GM19023 (cell line): ENCODE measurements around the gene TMEM187.

Experiments
- ATAC-seq: cut with Tn5 transposase; IDR thresholded peaks from one replicate; pipeline ENCODE4 v1.9.1; 2021; ENCODE audit warnings: mild to moderate bottlenecking, moderate library complexity; ENCODE audit not compliant: unreplicated experiment

The TMEM187 gene

DNA sequence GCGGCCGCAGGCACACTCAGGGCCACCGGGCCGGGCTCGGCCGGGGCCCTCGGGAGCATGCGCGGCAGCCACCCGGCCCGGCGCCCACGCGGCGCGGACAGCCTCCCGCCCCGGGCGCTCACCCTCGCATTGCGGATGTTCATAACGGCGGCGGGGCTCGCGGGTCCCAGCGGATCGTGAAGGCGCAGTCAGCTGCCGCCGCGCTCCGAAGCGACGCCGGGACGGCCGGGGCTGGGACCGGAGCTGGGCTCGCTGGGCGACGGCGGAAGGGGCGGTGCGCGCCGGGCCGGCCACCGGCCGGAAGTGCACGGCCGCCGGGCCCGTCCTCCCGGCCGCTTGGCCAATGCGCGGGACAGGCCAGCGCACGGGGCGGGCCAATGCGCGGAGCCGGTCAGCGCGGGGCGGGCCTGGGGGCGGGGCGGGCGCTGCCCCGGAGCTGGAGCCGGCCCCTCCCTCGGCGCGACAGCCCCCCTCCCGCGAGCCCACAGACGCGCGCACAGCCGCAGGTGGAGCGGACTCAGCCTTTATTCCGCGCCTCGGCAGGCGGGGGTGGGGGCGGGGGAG, 37.7 kb upstream of the TMEM187 start, which contains the start of gene NAA10:
NAA10 (minus strand) TSS at position 276 of the 564 bp plus-strand sequence; CDS start at position 143, 133 bp downstream.
- peak; percentile 94 for ATAC-seq

DNA sequence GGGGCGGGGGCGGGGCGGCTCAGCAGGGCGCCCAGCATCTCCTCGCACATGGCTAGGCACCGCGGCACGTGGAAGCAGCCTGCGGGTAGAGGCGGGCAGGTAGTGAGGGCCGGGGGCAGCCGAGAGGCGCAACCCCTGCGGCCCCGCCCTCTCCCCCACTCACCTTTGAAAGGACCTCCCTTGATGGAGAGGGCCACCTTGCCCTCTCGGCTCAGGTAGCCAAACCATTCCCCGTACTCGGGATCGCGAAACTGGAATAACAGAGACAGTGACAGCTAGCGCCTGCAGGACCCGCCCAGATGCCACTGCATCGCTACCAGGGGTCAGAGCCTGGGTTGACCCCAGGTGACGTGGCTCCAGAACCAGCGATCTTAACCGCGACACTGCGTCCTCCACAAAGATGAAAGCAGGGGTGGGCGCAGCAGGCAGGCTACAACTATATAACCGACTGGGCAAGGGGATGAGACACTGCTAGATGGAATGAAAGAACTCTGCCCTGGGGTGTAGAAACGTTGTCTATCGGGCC, 37.2 kb upstream of the TMEM187 start:
- no peak for ATAC-seq

DNA sequence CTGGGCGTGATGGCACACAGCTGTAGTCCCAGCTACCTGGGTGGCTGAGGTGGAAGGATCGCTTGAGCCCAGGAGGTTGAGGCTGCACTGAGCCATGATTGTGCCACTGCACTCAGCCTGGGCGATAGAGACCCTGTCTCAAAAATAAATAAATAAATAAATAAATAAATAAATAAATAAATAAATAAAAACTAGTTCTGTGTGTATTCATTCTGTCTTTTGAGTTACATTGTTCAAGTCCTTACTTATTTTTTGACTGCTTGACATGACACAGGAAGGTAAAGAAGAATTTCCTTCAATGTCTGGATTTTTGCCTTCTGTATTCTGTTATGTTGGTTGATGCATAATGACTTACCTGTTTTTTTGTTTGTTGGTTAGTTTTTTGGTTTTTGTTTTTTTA, 35.5 kb upstream of the TMEM187 start:
- ATAC-seq, result no peak

DNA sequence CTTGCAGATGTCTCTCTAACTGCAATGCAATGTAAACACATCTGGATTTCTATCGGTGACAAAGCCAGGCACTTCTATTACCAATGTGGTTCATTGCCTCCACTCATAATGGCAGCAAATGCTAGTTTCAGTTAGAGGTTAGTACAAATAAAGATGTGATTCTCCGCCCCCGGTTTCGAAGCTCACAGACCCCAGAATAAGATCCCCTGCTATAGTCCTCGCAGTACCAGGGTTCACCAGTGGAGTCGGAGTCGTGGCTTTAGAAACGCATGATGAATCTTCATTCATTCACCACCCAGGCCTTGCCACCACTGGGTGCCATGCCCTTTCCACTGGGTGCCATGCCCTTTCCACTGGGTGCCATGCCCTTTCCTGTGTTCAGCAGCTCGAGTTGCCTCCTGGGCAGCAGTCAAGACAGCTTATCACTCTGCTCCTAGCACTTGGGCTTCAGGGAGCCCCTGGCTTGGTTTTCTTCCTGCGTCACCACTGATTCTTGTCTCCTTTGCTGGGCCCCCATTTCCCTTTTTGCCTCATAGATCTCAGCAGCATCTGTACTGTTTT, 34.2 kb upstream of the TMEM187 start:
- ATAC-seq, result no peak

DNA sequence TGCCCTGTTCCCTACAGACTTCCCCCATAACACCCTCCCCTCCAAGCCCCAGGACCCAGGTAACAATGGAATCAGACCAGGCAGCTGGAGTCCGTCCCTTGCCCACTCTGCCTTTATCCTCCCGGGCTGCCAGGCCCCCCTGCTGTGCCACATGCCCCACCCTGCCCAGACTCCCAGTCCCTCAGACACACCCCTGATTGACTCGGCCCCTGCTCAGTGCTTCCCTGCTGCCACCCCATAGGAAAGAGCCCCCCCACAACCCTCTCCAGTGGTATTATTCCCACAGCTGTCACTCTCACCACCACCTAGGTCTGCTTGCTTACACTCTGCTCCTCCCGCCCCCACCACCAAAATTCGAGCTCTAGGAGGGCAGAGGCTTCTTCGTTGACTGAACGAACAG, 33.0 kb upstream of the TMEM187 start:
- ATAC-seq, result no peak

DNA sequence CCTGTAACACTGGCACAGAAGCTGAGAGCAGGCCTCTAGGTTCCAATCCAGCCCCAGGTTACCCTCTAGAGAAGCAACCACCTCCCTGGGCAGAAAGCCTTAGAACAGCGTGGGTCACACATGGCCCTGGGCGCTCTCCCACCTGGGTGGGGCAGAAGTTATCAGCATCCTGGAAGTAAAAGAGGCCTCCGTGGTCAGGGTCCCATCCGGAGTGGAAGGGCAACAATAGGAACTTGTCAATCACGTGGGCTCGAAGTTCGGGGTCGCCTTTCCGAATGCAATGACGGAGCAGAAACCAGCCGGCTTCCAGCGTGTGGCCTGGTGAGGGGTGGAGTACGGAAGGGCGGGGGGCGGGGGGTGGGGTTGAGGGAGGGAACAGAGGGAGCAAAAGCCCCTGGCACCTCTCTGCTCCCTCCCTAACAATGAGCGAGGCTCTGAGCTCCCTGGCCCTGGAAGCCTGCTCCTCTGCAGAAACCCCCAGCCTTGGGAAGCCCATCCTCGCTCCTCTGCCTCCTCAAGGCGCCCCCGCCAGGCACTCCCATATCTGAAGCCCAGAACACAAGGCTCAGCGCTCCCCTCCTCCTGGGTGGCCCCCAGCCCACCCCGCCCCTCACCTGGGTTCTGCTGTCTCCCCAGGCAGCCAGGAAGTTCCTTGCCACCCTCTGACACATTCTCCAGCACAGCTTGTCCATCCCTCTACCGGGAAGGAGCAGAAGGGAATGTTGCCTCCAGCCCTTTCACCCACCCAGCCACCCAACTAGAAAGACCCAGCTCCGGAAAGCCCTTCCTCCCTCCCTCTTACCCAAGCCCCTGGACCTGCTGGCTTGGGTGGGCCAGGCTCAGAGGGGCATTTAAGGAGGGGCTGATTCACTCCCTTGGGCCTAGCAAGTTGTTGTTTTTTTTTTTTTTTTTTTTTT, 31.0 kb upstream of the TMEM187 start:
- ATAC-seq, result no peak

DNA sequence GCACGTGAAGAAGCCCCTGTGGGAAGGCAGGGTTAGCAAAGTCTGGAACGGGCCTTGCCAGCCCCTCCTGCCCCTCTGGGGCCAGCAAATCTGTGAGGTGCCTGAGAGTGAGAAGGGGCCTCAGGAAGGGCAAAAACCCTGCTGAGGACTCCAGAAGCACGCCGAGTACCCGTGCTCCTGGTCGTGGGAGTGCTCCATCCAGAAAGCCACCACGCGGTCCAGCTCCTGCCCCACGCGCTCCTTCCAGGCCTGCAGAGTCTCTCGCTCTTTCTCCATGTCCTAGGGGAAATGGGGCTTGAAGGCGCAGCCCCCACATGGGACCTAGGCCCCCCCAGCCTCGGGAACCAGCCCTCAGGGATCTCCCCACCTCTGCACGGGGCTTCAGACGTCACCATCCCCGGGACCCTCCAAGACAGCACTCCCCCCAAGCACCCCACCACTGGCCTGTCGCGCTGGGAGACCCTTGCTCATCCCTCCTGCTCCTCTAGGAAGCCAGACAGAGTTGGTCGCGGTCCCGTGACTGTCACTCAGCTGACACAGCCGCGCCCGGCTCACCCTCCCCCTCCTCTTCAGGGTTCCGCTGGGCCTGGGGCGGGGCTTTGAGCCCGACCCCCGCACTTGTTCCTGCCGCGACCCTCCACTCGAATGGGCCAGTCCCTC, 28.3 kb upstream of the TMEM187 start, which contains the start of gene RENBP:
RENBP (minus strand) TSS at position 504 of the 660 bp plus-strand sequence; CDS start at position 471, 33 bp downstream.
- ATAC-seq, result no peak

DNA sequence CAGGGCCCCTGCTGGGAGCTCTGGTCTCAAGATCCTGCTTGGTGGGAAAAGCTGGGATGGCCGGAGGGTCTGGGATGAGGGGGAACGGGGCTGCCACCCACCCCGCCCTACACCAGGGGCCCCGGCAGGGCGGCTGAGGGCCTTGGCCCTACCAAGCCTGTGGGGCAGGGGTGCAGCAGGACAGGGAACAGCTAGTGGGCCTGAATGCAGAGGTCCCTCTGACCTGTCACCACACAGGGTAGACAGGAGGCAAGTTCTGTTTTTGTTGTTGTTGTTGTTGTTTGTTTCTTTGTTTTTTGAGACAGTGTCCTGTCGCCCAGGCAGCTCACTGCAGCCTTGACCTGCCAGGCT, 27.8 kb upstream of the TMEM187 start:
- ATAC-seq, result no peak

DNA sequence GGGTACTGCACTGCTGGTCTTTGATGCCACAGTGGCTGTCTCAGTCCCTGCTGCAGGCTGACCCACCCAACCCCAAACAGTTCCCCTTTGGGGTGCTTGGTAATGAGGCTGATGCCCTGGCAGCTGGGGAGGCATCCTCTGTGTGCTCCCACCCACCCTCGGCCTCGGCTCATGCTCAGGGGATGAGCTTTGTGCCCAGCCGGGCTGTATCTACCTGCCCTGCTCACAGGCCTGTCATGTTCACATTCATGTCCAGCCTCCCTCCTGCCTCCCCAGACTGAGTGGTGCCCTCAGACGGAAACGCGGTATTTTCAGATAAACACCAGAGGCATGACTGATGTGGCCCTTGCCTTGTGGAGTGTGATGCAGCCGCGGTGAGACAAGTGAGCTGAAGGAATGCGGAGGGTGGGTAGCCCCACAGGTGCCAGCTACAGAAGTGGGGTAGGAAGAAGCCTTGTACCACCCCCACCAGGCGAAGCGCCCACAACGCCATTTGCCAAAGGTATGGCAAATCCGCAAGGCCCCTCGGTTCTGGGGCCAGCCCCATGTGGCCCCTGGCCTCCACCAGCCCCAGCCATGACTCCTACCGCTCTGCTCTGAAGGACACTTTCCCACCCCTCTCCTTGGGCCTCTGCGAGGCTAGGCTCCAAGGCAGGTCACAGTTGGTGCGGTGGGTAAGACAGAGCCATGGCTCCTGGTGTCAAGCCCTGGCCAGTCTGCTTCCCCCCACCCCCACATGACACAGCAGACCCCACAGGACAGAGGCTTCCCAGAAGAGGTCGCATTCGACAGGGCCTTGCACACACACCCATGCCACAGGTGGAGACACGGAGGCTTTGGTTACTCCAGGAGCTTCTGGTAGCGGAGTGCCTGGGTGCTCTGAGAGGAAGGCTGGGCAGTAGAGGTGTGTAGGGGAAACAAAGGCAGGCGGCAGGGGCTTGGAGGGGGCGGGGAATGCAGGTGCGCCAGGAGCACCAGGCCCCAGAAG, 26.3 kb upstream of the TMEM187 start:
- no peak for ATAC-seq

DNA sequence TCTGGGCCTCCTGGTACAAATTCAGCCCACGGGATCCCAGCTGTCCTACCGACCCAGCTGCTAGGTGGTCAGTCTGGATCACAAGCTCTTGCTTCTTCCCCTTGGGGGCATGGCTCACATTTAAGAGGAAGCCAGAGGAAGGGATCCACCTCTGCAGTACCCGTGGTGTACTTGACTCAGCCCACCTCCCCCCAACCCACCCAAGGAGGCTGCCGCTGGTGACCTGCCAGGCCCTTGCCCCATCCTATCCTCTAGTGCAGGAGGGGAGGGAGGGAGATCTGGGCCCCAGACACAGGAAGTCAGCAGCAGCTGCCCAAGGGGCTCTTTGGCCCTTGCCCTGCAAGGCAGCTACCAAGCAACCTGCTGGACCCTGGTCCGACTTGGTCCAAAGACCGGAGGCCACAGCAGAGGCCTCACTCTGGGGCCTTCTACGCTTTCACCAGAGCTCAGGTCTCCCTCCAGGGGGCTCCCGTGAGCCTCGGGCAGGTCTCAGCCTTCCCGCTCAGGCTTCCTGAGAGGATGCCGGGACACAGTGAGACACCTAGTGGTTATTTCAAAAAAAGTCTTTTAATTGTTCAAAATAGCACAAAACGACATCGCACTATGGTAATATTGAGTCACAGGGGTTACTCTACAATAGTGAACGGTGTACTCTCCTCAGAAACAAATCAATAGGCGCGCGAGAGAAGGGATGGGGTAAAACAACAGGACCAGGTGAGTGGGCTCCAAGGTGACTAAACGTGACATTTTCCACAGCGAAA, 25.4 kb upstream of the TMEM187 start:
- peak; percentile 69 for ATAC-seq

DNA sequence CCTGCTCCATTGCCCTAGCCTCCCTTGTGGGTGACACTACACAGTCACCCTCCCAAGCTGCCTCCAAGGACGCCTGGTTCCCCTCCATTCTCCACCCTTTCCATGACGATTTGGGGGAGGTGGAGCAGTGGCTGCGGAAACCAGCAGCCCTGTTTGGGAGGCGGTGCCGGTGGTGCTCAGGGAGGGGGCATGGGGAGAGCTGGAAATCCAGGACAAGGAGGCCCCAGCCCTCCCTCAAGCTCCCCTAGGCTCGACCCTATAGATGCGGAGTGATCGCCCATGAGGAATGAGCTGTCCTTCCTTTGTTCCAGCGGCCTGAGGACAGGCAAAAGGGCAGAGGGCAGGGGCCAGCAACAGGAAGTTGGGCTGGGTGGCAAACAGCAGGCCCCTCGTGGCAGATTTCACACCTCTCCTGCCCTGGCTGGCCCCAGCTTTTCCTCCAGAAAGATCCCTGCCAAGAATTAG, 24.5 kb upstream of the TMEM187 start:
- no peak for ATAC-seq

DNA sequence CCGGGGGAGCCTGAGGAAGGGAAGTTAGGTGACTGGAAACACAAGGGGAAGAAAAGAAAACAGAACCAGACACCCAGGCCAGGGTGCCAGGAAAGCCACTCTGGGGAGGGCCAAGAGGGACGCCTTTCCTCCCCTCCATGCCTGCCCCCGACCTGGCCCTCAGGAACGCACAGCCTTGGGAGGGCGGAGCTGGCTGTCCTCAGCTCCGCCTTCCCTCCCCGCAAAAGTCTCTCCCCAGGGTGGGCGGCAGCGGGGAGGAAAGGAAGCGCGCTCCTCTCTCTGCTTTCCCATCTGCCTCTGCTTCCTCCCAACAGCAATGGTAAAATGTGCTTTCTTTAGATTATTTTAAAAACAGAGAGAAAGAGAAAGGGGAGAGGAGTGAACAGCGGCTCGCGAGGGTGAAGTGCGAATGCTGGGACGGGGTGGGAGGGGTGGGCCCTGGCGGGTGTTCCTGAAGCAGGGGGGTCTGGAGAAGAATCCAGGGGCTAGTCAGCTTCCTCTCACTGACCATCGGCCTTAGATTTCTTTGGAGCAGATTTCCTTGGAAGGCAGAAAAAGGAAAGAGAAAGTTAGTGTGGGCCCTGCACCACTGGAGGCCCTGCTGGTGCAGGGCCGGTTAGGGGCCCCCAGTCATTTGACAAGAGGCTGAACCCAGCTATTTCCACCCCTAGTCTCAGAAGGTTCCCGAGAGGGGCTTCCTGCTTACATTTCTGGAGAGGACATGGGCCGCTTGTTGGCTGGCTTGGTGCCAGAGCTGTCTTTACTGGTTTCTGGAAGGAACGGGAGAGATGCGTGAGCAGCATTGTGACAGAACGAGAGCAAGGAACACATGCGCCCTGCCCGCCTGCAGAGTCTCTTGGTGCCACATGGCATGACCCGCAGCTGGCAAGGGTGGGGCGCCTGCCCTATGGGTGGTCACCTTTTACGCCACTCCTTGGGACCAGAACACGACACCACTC, 23.4 kb upstream of the TMEM187 start:
- ATAC-seq, result no peak

DNA sequence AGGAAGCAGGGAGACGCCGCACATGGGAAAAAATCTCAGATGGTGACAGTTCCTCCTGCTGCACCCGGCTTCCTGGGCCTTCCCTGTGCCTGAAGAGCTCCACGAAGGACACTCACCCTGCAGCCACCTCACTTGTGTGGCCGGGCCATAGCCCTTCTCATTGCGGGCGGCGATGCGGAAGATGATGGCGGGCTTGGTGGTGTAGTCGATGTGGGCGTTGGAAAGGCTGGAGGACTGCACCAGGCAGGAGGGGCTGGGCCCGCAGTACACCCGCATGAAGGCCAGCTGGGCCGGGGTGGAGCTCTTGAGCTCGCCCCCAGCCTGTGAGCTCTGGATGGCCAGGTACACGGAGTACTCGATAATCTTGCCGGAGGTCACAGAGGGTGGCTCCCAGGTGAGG, 22.4 kb upstream of the TMEM187 start:
- no peak for ATAC-seq

DNA sequence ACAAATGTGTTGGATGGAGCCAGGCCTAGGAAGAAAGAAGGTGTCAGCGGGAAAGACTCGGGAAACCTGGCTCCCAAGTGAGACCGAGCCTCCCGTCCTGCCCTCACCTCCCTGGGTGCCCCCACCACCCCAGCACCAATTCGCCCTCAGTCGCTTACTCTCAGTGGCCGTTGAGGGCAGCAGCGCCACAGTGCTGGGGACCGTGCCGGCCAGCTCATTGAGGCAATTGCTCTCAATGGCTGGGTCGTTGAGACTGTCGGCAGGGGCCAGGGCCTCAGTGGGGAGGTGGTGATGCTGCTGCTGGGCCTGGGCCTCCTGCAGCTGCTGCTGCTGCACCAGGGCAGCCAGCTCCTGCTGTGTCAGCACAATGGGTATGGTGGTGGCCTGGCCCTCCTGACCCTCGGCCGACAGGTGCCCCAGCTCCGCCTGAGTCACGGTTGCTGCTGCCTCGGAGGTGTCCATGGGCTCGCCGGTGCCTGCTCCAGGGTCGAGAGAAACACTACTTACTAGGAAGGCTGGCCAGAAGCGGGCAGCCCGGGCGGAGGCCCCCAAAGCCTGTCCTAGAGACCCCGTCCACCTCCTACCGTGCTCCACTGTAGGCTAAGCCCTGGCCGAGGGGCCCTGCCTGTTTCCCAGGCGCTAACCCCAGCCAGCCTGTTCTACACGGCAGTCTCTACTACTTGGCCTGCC, 20.7 kb upstream of the TMEM187 start:
- no peak for ATAC-seq

DNA sequence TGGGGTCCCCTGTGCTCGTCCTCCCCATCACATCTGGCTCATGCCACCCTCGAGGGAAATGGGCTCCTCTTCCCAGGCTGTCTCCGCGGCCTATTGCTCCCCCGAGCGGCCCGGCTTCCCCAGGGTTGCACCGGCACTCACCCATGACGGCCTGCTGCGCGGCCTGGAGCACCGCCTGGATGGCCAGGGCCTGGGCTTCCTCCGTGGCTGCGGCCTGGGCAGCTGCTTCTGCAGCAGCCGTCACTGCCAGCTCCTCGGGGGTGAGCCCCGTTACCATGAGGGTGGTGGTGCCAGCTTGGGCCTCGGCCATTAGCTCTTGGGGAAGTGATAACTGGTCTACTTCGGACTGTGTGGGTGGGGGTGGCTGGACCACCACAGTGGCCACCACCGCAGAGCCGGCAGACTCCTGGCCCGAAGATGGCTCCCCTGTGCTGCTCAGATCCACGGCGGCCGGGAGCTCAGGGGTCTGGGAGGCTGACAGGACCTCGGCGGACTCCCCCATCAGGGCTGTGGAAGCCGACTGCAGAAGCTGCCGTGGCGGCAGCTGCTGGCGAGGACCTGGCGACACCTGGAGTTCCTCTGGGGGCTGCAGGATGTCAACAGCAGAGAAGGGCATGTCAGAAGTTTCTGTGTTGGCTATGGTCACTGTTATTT, 20.1 kb upstream of the TMEM187 start:
- ATAC-seq, result no peak

DNA sequence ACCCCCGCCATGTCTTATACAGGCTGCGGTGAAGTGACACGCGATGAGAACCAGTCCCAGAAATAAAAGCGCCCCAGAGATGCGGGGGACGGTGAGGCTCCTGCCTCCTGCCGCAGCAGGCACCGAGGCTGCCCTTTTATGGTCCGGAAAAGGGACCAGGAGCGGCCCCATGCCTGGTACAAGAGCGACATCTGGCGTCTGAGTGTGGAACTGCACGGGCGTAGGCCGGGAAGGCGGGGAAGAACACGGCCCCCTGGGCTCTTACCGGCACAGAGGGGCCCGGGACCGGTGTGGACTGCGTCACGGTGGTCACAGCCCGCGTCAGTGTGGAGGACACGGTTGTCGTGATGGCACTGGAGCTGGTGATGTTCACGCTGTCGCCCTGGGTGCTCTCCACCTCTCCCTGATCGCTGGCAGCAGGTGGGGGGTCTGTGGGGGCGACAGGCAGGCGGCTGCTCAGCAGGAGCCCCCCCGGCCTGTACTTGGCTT, 19.2 kb upstream of the TMEM187 start:
- ATAC-seq, result peak; percentile 55
